Activated naive CD8-positive, alpha-beta T cell treated with anti-CD3 and anti-CD28 coated beads, Interleukin-2, amount 10 ng/mL, durations not matched to agents 7 days and 5 days (primary cell): ENCODE measurements around the gene RASL11A. TPM values are rescaled to one million over a fixed set of nuclear protein-coding genes. Genes with fewer than 3 reads are reported as not detected.
"Not testable (repeated sequence)": the region's sequence is repeated elsewhere in the genome, so short reads cannot be mapped to it uniquely, and the experiment has no call there.

Source experiments
- ATAC-seq: fragments of 150-1000 bp; cut with Tn5 transposase; one replicate; pipeline ENCODE4 v1.10.0; 2021; ENCODE audit warnings: low read depth, moderate library complexity
- POLR2A ChIA-PET: fragments of 350-600 bp; sonication (Branson Sonifier 250); formaldehyde crosslinking; loops from one replicate; lab custom pipeline; 2021; ENCODE audit warnings: antibody characterized with exemption; lab: Charles Lee
- DNase-seq: peaks from one replicate; pipeline ENCODE4 v3.0.0; 2021
- H3K27ac Mint-ChIP-seq: one replicate; pipeline ENCODE4 v1.8.0; 2022; ENCODE audit warnings: mild to moderate bottlenecking, mixed read lengths
- H3K27me3 Mint-ChIP-seq: one replicate; pipeline ENCODE4 v1.8.0; 2022; ENCODE audit warnings: mild to moderate bottlenecking, moderate library complexity, mixed read lengths
- H3K36me3 Mint-ChIP-seq: one replicate; pipeline ENCODE4 v1.8.0; 2021; ENCODE audit warnings: mild to moderate bottlenecking, mixed read lengths
- H3K4me1 Mint-ChIP-seq: one replicate; pipeline ENCODE4 v1.8.0; 2021; ENCODE audit warnings: mixed read lengths
- H3K4me3 Mint-ChIP-seq: one replicate; pipeline ENCODE4 v1.8.0; 2022; ENCODE audit warnings: mild to moderate bottlenecking, moderate library complexity, mixed read lengths
- H3K9me3 Mint-ChIP-seq: one replicate; pipeline ENCODE4 v1.8.0; 2021; ENCODE audit warnings: mixed read lengths
- total RNA-seq, 2 experiments: library from RNA; stranded (reverse); gene quantifications; one replicate each; pipeline ENCODE4 v1.2.3, GENCODE V29; 2021

Gene RASL11A
- total RNA-seq, 2 experiments from 2014 or later: 0.20 to 2.1 TPM

- peaks cover 3% of the 10 kb centered on the region for H3K4me1 Mint-ChIP-seq
- H3K27me3 Mint-ChIP-seq: peaks cover 4% of the 10 kb centered on the region
- H3K4me3 Mint-ChIP-seq: no peak overlapping the region
- H3K9me3 Mint-ChIP-seq: no peaks in the 10 kb centered on the region
- ATAC-seq (no peak), DNase-seq (no peak)
- H3K27ac Mint-ChIP-seq: no peak overlapping the region
- POLR2A ChIA-PET: no interaction called here
- H3K36me3 Mint-ChIP-seq: no peaks in the 10 kb centered on the region
Observed at GRCh38 chr13:27311518-27312210, 41.0 kb downstream of the RASL11A start.

- DNase-seq (no peak), ATAC-seq (no peak)
- no peak overlapping the region for H3K4me3 Mint-ChIP-seq
- H3K27ac Mint-ChIP-seq: no peak overlapping the region
- POLR2A ChIA-PET: no interaction called here
- H3K9me3 Mint-ChIP-seq: no peaks in the 10 kb centered on the region
- peaks cover 2% of the 10 kb centered on the region for H3K4me1 Mint-ChIP-seq
- H3K27me3 Mint-ChIP-seq: peaks cover 8% of the 10 kb centered on the region
- H3K36me3 Mint-ChIP-seq: no peaks in the 10 kb centered on the region
Observed at GRCh38 chr13:27313770-27314169, 43.1 kb downstream of the RASL11A start.

GRCh38 chr13:27319404-27319803 lies 48.8 kb downstream of the RASL11A start:
- Mint-ChIP-seq H3K27ac (no peak overlapping the region), H3K4me1 (peaks cover 1% of the 10 kb centered on the region), H3K27me3 (peaks cover 10% of the 10 kb centered on the region), H3K4me3 (no peak overlapping the region), H3K36me3 (no peaks in the 10 kb centered on the region), H3K9me3 (no peaks in the 10 kb centered on the region)
- ATAC-seq (no peak), DNase-seq (no peak)
- POLR2A ChIA-PET: no interaction called here

GRCh38 chr13:27321468-27322431 lies 51.1 kb downstream of the RASL11A start:
- H3K4me1 Mint-ChIP-seq: peaks cover 1% of the 10 kb centered on the region
- H3K9me3 Mint-ChIP-seq: no peaks in the 10 kb centered on the region
- no peak for DNase-seq
- H3K27ac Mint-ChIP-seq: no peak overlapping the region
- H3K27me3 Mint-ChIP-seq: peaks cover 8% of the 10 kb centered on the region
- no peak overlapping the region for H3K4me3 Mint-ChIP-seq
- POLR2A ChIA-PET: no interaction called here
- no peaks in the 10 kb centered on the region for H3K36me3 Mint-ChIP-seq
- ATAC-seq: no peak

GRCh38 chr13:27322443-27322842 lies 51.8 kb downstream of the RASL11A start:
- H3K4me1 Mint-ChIP-seq, ATAC-seq, H3K9me3 Mint-ChIP-seq, H3K36me3 Mint-ChIP-seq, H3K27me3 Mint-ChIP-seq, H3K4me3 Mint-ChIP-seq, H3K27ac Mint-ChIP-seq, DNase-seq, POLR2A ChIA-PET: not testable (repeated sequence)

Other genes starting within 250 kb of the RASL11A start
- 10 to 100 TPM; 21.4 to 23.9 TPM for gene USP12, start 99.0 kb upstream of the RASL11A start, total RNA-seq
- 1,000 to 10,000 TPM; 1,116 to 1,143 TPM for gene RPL21, start 19.3 kb upstream of the RASL11A start, total RNA-seq
- 100 to 1,000 TPM; 159 to 173 TPM for gene GTF3A, start 153.8 kb downstream of the RASL11A start, total RNA-seq
- 10 to 100 TPM; 51.5 to 60.4 TPM for gene MTIF3, start 179.7 kb downstream of the RASL11A start, total RNA-seq